ENCODE results near the gene TRIB2. TPM values are rescaled to one million over a fixed set of nuclear protein-coding genes. Genes with fewer than 3 reads are reported as not detected.

The TRIB2 gene
- total RNA-seq, 1 donor from 2014 or later: 82.7 TPM

GRCh38 chr2:12737297-12737696, 20.6 kb downstream of the TRIB2 start:
- DNase-seq (ENCODE audit: low spot score in 2 of 2) (no peak), FAIRE-seq (no peak)

- DNase-seq (ENCODE audit: low spot score in 2 of 2) (no peak), FAIRE-seq (no peak)
These were observed 21.2 kb downstream of the TRIB2 start for GRCh38 chr2:12737738-12738485.

DNA sequence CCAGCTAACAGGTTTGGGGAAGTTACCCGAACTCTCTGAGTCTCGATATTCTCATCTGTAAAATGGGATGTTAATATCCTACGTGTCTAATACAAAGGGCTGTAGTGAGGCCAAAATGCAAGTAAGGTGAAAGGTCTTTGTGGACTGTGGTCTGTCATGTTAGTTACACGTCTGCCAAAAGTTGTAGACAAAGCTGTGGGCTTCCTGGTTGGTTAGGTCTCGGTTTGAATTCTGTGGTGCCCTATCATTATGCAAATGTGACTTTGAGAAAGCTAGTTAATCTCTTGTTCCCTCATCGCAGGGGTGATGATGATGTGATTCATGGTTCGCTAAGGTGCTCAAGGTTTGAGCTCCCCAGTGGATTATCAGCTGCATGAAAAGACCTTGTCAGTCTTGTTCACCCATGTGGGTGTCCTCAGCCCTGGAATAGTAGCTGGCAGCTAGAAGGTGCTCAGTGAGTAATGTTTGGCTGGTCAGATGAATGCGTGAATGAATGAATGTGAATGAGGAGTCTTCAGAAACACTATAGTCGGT, 23.1 kb downstream of the TRIB2 start:
- FAIRE-seq (no peak), DNase-seq (ENCODE audit: low spot score in 2 of 2) (no peak)

DNA sequence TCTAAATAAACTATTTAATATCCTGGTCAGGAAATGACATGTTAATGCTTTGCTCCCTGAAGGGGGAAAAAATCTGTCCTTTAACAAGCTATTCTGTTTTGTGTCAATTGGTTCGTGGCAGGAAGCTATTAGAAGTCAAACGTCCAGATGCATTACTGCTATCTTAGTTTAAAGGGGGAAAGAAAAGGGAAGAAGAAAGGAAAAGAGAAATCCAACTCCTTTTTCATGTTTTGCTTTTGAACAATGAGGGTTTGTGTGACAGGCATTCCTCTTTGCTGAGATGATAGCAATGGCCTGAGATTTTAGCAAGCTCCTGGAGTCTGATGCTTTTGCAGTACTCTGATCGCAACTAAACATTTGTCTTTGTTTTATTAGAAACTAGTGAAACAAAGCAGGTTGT, 24.6 kb downstream of the TRIB2 start:
- DNase-seq (ENCODE audit: low spot score in 2 of 2) (no peak), FAIRE-seq (no peak)

DNA sequence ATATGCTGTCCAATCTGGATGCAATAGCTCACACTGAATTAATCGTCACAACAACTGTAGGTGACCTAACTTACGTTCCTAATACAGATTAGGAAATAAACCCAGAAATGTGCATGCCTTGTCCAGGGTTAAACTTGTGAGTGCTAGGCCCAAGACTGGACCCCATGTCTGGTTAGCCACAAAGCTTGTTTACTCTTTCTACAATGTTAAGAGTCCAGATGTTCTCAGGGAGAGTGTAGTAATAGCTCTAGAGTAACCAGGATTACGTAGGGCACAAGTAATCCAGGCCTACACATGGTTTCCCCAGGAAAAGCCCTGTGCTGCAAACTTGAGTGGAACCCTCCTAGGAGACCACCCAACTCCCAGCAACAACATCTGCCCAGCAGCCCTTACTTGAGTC, 26.2 kb downstream of the TRIB2 start:
- FAIRE-seq (no peak), DNase-seq (ENCODE audit: low spot score in 2 of 2) (no peak)

- DNase-seq (ENCODE audit: low spot score in 2 of 2) (no peak), FAIRE-seq (no peak)
These were observed 33.6 kb downstream of the TRIB2 start for GRCh38 chr2:12750166-12750905.

DNA sequence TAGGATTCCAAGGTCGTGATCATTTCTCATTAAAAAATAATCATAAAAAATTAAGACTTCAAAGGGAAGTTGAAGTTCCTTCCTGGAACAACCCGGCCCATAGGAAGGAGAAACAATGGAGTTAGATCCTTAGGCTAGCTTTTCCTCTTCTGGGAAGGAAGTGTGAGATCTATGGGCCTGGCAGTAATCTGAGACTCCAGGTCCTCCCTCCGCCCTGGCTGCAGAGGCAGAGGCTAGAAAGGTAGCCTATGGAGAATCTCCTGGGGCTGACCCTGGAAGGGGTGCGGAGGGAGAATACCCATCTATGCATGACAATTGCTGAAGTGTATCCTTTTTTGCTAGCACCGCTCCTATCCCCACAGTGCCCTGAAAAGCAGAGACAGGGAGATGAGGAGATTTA, 37.9 kb downstream of the TRIB2 start:
- no peak for DNase-seq (ENCODE audit: low spot score in 2 of 2)
- no peak for FAIRE-seq

DNA sequence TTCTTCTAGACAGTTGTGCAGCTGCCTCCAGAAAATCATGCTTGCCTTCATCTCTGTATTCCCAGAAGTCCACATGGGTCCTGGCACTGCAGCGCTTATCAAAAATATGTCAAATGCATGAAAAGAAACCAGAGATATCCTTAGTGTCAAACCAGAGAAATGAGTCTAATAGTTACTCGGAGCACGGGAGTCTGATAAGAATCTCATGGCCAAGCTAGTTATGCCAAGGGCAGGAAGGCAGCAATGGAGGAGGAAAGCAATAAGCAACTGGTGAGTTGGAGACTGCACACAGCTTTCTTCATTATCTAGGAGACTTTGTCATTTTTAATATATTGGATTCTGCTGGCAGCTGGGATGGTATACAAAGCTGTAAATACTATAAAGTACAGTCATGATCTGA, 38.6 kb downstream of the TRIB2 start:
- FAIRE-seq: no peak

DNA sequence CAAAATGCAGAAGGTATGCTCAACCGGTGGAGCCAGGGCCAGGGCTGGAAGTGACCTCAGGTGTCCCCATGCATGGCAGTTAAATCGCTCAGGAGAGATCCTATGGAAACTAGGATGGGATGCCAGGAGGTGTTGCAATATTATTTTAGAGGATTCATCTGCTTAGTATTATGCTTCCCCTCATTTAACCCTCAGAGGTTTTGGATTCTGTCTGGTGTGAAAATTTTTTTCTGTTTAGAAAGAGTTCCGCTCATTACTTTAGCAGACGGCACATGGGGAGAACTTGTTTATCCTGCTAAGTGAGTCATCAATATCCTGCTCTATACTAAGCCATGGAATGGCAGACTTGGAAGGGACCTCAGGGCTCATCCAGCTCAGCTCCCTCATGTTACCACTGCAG, 42.5 kb downstream of the TRIB2 start:
- no peak for DNase-seq (ENCODE audit: low spot score in 2 of 2)
- FAIRE-seq: no peak

More for the DNA sequence above, 38.6 kb downstream of the TRIB2 start:
- DNase-seq (ENCODE audit: low spot score in 2 of 2): no peak

DNA sequence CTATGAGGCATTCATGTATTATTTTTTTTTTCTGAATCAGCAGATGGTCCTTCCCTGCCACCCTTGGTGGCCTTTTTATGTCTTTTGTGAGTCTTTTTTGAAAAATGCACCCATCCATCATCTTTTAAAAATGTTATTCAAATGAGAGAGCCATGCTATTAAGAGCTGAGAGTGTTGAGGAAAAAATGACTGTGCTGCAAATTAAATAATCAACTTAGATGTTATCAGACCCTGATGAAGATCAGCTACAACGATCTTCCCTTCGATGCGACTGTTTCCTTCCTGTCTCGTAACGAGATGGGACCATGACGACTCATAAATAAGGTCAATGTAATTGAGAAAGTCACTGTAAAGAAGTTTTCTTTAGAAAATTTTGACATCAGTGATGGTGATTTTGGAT, 44.4 kb downstream of the TRIB2 start:
- FAIRE-seq (no peak), DNase-seq (ENCODE audit: low spot score in 2 of 2) (no peak)

GRCh38 chr2:12762337-12762736, 45.6 kb downstream of the TRIB2 start:
- DNase-seq (ENCODE audit: low spot score in 2 of 2): no peak
- no peak for FAIRE-seq

DNA sequence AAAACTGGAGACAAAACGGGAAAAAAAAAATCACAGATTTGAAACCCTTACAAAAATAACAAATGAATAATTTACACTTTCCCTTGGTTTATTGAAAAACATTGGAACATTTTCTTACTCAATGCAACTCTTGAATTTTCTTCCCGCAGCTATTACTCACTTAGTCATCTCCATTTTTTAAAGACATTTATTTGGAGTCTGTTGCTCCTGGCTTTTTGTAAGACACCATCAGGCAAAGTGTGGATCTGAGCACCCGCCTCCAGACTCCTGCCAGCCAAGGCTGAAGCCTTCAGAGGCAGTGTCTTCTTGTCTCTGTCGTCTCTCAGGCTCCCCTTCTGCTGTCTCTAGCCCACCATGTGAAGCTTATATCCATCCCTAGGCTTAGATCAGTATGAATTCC, 46.2 kb downstream of the TRIB2 start:
- DNase-seq (ENCODE audit: low spot score in 2 of 2) (no peak), FAIRE-seq (no peak)

DNA sequence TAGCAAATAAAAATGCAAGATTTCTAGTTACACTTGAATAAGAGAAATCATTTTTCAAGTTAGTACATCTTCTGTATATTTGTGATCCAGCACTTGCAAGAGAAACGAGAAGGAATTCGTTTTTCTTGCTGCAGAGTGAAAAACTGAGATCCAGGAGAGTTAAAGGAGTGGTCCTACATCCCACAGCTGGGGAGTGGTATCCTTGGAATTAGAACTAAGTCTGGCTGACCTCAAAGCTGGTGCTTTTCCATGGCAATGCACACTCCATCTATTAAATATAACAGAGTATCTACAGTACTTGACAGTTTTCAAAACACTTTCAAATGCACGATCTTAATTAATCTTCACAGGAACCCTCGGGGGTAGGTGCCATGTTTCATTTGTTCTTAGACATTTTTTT, 46.8 kb downstream of the TRIB2 start:
- FAIRE-seq: no peak
- no peak for DNase-seq (ENCODE audit: low spot score in 2 of 2)

- DNase-seq (ENCODE audit: low spot score in 2 of 2) (no peak), FAIRE-seq (no peak)
These were observed 47.5 kb downstream of the TRIB2 start for GRCh38 chr2:12764075-12764730.

GRCh38 chr2:12764849-12765605, 48.3 kb downstream of the TRIB2 start:
- no peak for FAIRE-seq

GRCh38 chr2:12766421-12766879, 49.7 kb downstream of the TRIB2 start:
- DNase-seq (ENCODE audit: low spot score in 2 of 2): no peak
- no peak for FAIRE-seq

More at GRCh38 chr2:12764849-12765605, 48.3 kb downstream of the TRIB2 start:
- no peak for DNase-seq (ENCODE audit: low spot score in 2 of 2)

GRCh38 chr2:12767541-12767940, 50.8 kb downstream of the TRIB2 start:
- FAIRE-seq (no peak), DNase-seq (ENCODE audit: low spot score in 2 of 2) (no peak)

- DNase-seq (ENCODE audit: low spot score in 2 of 2): no peak
- FAIRE-seq: no peak
These were observed 51.4 kb downstream of the TRIB2 start for GRCh38 chr2:12767996-12768624.

DNA sequence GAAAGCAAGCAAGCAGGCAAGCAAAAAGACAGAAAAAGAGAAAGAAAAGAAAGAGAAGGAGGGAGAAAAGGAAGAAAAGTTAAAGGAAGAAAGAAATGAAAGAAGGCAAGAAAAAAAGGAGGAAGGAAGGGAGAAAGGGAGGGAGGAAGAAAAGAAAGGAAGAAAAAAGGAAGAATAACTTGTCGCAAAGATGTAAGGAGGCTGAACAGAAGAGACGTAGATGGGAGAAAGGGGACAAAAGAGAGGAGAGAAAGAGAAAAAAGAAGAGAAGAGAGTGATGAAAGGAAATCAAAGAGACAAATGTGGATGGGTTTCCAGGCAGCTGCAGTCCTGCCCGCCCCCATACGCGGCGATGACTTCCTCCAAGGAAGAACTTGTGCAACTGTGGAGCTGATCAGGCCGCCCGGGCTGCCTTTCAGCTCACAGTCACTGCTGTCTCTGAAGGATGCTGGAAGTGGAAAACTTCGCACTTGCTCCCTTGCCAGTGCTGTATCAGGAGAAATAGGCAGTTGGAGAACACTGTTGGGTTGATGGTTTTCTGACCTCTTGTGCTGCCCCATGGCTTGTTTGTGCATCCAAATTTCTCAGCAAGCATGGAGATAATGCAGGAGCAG, 52.9 kb downstream of the TRIB2 start:
- no peak for DNase-seq (ENCODE audit: low spot score in 2 of 2)
- no peak for FAIRE-seq
